Measurements from ENCODE around the gene TMEM208. TPM values are rescaled to one million over a fixed set of nuclear protein-coding genes. Genes with fewer than 3 reads are reported as not detected.
A peak's percentile ranks its signal among the peaks of the same experiment; 100 is the strongest.

TMEM208 gene
- total and polyA plus RNA-seq, 2 of the 13 experiments (the other 11 are each of a cell fraction or from before 2014, with no cell fraction given) = 58.8 to 72.9 TPM

DNA sequence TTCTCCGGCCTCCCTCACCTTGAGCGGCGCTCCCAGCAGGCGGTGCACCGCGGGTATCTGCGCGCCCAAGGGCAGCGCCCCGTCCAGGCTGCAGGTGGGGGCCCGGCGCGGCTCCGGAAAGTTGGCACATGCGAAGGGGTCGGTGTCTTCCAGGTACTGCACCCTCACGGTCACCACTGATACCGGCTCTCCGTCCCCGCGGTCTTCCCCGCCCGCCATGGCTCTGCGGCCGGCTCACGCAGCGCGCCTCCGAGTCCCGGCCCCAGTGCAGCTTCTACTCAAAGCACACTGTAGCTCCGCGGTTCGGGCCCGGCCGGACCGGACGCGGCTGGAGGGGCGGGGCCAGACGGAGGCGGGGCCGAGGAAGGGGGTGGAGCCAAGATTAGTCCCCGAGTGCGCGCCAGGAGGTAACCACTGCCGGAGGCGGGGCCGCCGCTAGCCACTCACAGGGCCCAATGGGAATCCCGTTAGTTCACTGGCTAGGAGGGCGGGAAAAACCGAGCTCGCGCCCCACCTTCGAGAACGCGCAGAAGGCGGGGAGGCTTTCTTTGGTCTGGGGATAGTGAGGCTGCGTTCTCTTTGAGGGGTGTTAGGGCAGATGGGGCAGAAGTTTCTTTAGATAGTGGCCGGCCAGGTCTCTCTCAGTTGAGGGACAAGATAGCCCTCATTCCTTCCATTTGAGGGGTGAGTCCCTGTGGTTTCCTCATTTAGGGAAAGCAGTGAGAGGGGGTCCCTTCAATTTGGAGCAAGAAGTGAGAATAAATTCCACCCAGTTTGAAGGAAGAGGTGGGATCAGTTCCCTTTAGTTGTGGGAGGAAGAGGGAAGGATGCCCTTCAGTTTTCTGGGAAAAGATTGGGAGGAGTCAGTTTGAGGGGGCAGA, 20.5 kb downstream of the TMEM208 start, which contains the start of gene FHOD1 (continued):
- TF ChIP-seq, protein P1, sequence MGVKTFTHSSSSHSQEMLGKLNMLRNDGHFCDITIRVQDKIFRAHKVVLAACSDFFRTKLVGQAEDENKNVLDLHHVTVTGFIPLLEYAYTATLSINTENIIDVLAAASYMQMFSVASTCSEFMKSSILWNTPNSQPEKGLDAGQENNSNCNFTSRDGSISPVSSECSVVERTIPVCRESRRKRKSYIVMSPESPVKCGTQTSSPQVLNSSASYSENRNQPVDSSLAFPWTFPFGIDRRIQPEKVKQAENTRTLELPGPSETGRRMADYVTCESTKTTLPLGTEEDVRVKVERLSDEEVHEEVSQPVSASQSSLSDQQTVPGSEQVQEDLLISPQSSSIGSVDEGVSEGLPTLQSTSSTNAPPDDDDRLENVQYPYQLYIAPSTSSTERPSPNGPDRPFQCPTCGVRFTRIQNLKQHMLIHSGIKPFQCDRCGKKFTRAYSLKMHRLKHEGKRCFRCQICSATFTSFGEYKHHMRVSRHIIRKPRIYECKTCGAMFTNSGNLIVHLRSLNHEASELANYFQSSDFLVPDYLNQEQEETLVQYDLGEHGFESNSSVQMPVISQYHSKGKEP (CRISPR knock-in tag; IDR thresholded peaks at IDR 0.05) = 0 out of 2 replicates have a peak, but pooled peaks have one; percentile 24
- TF ChIP-seq, protein P2, sequence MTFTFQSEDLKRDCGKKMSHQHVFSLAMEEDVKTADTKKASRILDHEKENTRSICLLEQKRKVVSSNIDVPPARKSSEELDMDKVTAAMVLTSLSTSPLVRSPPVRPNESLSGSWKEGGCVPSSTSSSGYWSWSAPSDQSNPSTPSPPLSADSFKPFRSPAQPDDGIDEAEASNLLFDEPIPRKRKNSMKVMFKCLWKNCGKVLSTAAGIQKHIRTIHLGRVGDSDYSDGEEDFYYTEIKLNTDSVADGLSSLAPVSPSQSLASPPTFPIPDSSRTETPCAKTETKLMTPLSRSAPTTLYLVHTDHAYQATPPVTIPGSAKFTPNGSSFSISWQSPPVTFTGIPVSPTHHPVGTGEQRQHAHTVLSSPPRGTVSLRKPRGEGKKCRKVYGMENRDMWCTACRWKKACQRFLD (CRISPR knock-in tag; IDR thresholded peaks at IDR 0.05; ENCODE audit: borderline replicate concordance) = peak; percentile 43; the same call in 1 of the 2 replicates
- TF ChIP-seq ZEB1 (IDR thresholded peaks at IDR 0.05; ENCODE audit: insufficient replicate concordance, low read depth) (no peak), ARID2 (CRISPR knock-in tag; IDR thresholded peaks at IDR 0.05; ENCODE audit: borderline replicate concordance) (peak; percentile 90; the same call in 1 of the 2 replicates), ZNF484 (CRISPR knock-in tag; IDR thresholded peaks at IDR 0.05; ENCODE audit: borderline replicate concordance, low read depth) (no peak), CHD2 (IDR thresholded peaks at IDR 0.05; ENCODE audit: low read depth, low read length) (peak; percentile 58; the same call in 1 of the 2 replicates), RAD51 (IDR thresholded peaks at IDR 0.05; ENCODE audit: borderline replicate concordance) (no peak), ZNF777 (CRISPR knock-in tag; IDR thresholded peaks at IDR 0.05) (peak; percentile 91), ZFP36L2 (CRISPR knock-in tag; IDR thresholded peaks at IDR 0.05) (0 out of 2 replicates have a peak, but pooled peaks have one; percentile 44), KDM4B (CRISPR knock-in tag; IDR thresholded peaks at IDR 0.05) (0 out of 2 replicates have a peak, but pooled peaks have one; percentile 34), HDAC1 (CRISPR knock-in tag; IDR thresholded peaks at IDR 0.05) (peak; percentile 96), ZNF652 (CRISPR knock-in tag; IDR thresholded peaks at IDR 0.05; ENCODE audit: borderline replicate concordance, low read depth) (peak; percentile 34; the same call in 1 of the 2 replicates), KMT2A (CRISPR knock-in tag; IDR thresholded peaks at IDR 0.05) (peak; percentile 39), MXI1 (IDR thresholded peaks at IDR 0.05; ENCODE audit: borderline replicate concordance, low read depth, low read length) (peak; percentile 51; the same call in 1 of the 3 replicates), HNF4A (CRISPR knock-in tag; IDR thresholded peaks at IDR 0.05) (no peak), FIP1L1 (IDR thresholded peaks at IDR 0.05; ENCODE audit: borderline replicate concordance, insufficient read depth, low read depth, low read length) (no peak), SMAD9 (CRISPR knock-in tag; IDR thresholded peaks at IDR 0.05) (no peak), KAT8 (CRISPR knock-in tag; IDR thresholded peaks at IDR 0.05) (peak; percentile 49)
- TF ChIP-seq, protein P3, sequence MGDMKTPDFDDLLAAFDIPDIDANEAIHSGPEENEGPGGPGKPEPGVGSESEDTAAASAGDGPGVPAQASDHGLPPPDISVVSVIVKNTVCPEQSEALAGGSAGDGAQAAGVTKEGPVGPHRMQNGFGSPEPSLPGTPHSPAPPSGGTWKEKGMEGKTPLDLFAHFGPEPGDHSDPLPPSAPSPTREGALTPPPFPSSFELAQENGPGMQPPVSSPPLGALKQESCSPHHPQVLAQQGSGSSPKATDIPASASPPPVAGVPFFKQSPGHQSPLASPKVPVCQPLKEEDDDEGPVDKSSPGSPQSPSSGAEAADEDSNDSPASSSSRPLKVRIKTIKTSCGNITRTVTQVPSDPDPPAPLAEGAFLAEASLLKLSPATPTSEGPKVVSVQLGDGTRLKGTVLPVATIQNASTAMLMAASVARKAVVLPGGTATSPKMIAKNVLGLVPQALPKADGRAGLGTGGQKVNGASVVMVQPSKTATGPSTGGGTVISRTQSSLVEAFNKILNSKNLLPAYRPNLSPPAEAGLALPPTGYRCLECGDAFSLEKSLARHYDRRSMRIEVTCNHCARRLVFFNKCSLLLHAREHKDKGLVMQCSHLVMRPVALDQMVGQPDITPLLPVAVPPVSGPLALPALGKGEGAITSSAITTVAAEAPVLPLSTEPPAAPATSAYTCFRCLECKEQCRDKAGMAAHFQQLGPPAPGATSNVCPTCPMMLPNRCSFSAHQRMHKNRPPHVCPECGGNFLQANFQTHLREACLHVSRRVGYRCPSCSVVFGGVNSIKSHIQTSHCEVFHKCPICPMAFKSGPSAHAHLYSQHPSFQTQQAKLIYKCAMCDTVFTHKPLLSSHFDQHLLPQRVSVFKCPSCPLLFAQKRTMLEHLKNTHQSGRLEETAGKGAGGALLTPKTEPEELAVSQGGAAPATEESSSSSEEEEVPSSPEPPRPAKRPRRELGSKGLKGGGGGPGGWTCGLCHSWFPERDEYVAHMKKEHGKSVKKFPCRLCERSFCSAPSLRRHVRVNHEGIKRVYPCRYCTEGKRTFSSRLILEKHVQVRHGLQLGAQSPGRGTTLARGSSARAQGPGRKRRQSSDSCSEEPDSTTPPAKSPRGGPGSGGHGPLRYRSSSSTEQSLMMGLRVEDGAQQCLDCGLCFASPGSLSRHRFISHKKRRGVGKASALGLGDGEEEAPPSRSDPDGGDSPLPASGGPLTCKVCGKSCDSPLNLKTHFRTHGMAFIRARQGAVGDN (CRISPR knock-in tag; IDR thresholded peaks at IDR 0.05) = peak; percentile 88
- TF ChIP-seq, protein P4, sequence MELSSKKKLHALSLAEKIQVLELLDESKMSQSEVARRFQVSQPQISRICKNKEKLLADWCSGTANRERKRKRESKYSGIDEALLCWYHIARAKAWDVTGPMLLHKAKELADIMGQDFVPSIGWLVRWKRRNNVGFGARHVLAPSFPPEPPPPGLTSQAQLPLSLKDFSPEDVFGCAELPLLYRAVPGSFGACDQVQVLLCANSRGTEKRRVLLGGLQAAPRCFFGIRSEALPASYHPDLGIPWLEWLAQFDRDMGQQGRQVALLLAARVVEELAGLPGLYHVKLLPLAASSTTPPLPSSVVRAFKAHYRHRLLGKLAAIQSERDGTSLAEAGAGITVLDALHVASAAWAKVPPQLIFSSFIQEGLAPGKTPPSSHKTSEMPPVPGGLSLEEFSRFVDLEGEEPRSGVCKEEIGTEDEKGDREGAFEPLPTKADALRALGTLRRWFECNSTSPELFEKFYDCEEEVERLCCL (CRISPR knock-in tag; IDR thresholded peaks at IDR 0.05; ENCODE audit: borderline replicate concordance) = no peak

Data from HepG2 (cell line).